ENCODE measurements around the gene HSPH1.

HSPH1 gene

GRCh38 chr13:31161557-31162150 is at the start of gene HSPH1:
HSPH1 (minus strand) TSS chr13:31161904; CDS start chr13:31161582, 322 bp downstream.
- peak; percentile 95 to 98 for DNase-seq (ENCODE audit: low read depth in 1 of 2, low spot score in 1 of 2)

GRCh38 chr13:31209841-31210210 is 48.1 kb upstream of the HSPH1 start:
- DNase-seq (ENCODE audit: low read depth in 1 of 2, low spot score in 1 of 2): no peak

- no peak for DNase-seq (ENCODE audit: low read depth in 1 of 2, low spot score in 1 of 2)
Measured at GRCh38 chr13:31209172-31209840, 47.6 kb upstream of the HSPH1 start.

GRCh38 chr13:31208559-31209122 is 46.9 kb upstream of the HSPH1 start:
- no peak for DNase-seq (ENCODE audit: low read depth in 1 of 2, low spot score in 1 of 2)

GRCh38 chr13:31207661-31208552 is 46.2 kb upstream of the HSPH1 start:
- DNase-seq (ENCODE audit: low read depth in 1 of 2, low spot score in 1 of 2): no peak

GRCh38 chr13:31204592-31204991 is 42.9 kb upstream of the HSPH1 start:
- no peak for DNase-seq (ENCODE audit: low read depth in 1 of 2, low spot score in 1 of 2)

- DNase-seq (ENCODE audit: low read depth in 1 of 2, low spot score in 1 of 2): no peak
Measured at GRCh38 chr13:31201341-31202031, 39.8 kb upstream of the HSPH1 start.

- peak in 1 of 2 donors; percentile 12 for DNase-seq (ENCODE audit: low read depth in 1 of 2, low spot score in 1 of 2)
Measured at GRCh38 chr13:31200637-31200971, 38.9 kb upstream of the HSPH1 start.

GRCh38 chr13:31199849-31200636 is 38.3 kb upstream of the HSPH1 start, which contains the start of gene B3GLCT:
B3GLCT (plus strand) TSS chr13:31199975; CDS start chr13:31200085, 110 bp downstream.
- DNase-seq (ENCODE audit: low read depth in 1 of 2, low spot score in 1 of 2): peak; percentile 57 to 75

- no peak for DNase-seq (ENCODE audit: low read depth in 1 of 2, low spot score in 1 of 2)
Measured at GRCh38 chr13:31199527-31199848, 37.8 kb upstream of the HSPH1 start.

- no peak for DNase-seq (ENCODE audit: low read depth in 1 of 2, low spot score in 1 of 2)
Measured at GRCh38 chr13:31198519-31198918, 36.8 kb upstream of the HSPH1 start.

GRCh38 chr13:31196992-31197391 is 35.3 kb upstream of the HSPH1 start:
- no peak for DNase-seq (ENCODE audit: low read depth in 1 of 2, low spot score in 1 of 2)

GRCh38 chr13:31195616-31196015 is 33.9 kb upstream of the HSPH1 start:
- no peak for DNase-seq (ENCODE audit: low read depth in 1 of 2, low spot score in 1 of 2)

GRCh38 chr13:31192306-31192705 is 30.6 kb upstream of the HSPH1 start:
- no peak for DNase-seq (ENCODE audit: low read depth in 1 of 2, low spot score in 1 of 2)

GRCh38 chr13:31191748-31192147 is 30.0 kb upstream of the HSPH1 start:
- no peak for DNase-seq (ENCODE audit: low read depth in 1 of 2, low spot score in 1 of 2)

- no peak for DNase-seq (ENCODE audit: low read depth in 1 of 2, low spot score in 1 of 2)
Measured at GRCh38 chr13:31184981-31185645, 23.4 kb upstream of the HSPH1 start.

- no peak for DNase-seq (ENCODE audit: low read depth in 1 of 2, low spot score in 1 of 2)
Measured at GRCh38 chr13:31184451-31184850, 22.7 kb upstream of the HSPH1 start.

GRCh38 chr13:31182987-31183386 is 21.3 kb upstream of the HSPH1 start:
- no peak for DNase-seq (ENCODE audit: low read depth in 1 of 2, low spot score in 1 of 2)

- DNase-seq (ENCODE audit: low read depth in 1 of 2, low spot score in 1 of 2): no peak
Measured at GRCh38 chr13:31179754-31180153, 18.1 kb upstream of the HSPH1 start.

GRCh38 chr13:31179241-31179640 is 17.5 kb upstream of the HSPH1 start:
- DNase-seq (ENCODE audit: low read depth in 1 of 2, low spot score in 1 of 2): no peak

Data from activated T-helper 1 cell treated with anti-CD3 and anti-CD28 coated beads, Interleukin-2, amount 50 U/mL, for 16 hours (primary cell).